IMR-90 (cell line): ENCODE data around the gene ST6GALNAC2. TPM values are rescaled to one million over a fixed set of nuclear protein-coding genes. Genes with fewer than 3 reads are reported as not detected.

Experiments used
- ATAC-seq: fragments of 200-7000 bp; cut with Tn5 transposase; 2 replicates; pipeline ENCODE4 v1.9.1; 2020; ENCODE audit warnings: low read depth, mild to moderate bottlenecking, moderate library complexity
- BruUV-seq: library from RNA; stranded (reverse); fragments of 400-500 nt; replicated peaks from 2 replicates; lab custom pipeline; 2021; lab: Mats Ljungman, UMichigan
- CTCF ChIA-PET: fragments of 300-600 bp; formaldehyde crosslinking; extraction: SDS; loops from one replicate; lab custom pipeline; 2021; ENCODE audit warnings: antibody characterized with exemption; lab: Yijun Ruan, JAX
- POLR2A ChIA-PET: fragments of 300-600 bp; sonication (Branson Sonifier 250); formaldehyde crosslinking; loops from one replicate; lab custom pipeline; 2022; ENCODE audit warnings: antibody characterized with exemption; ENCODE audit not compliant: unreplicated experiment; lab: Charles Lee
- DNase-seq: peaks from one replicate; pipeline ENCODE4 v3.0.0; 2013
- H2AFZ ChIP-seq: replicated peaks from 2 replicates; pipeline ENCODE3; 2013; ENCODE audit warnings: low read length, mild to moderate bottlenecking; ENCODE audit not compliant: poor library complexity
- H2AK5ac ChIP-seq: 2 replicates; pipeline ENCODE4 v1.6.1; 2013; ENCODE audit warnings: low read depth, low read length, inconsistent platforms
- H2AK9ac ChIP-seq: replicated peaks from 2 replicates; pipeline ENCODE3; 2013; ENCODE audit warnings: mild to moderate bottlenecking, low read depth, low read length, moderate library complexity; ENCODE audit not compliant: poor library complexity
- H2BK120ac ChIP-seq: 2 replicates; pipeline ENCODE4 v1.6.1; 2013; ENCODE audit warnings: low read depth, low read length, inconsistent platforms
- H2BK15ac ChIP-seq: 3 replicates; pipeline ENCODE4 v1.6.1; 2013; ENCODE audit warnings: low read depth, low read length, inconsistent platforms
- H2BK20ac ChIP-seq: 2 replicates; pipeline ENCODE4 v1.6.1; 2013; ENCODE audit warnings: low read depth, mild to moderate bottlenecking, inconsistent platforms, low read length, moderate library complexity
- H2BK5ac ChIP-seq: 2 replicates; pipeline ENCODE4 v1.6.1; 2013; ENCODE audit warnings: mild to moderate bottlenecking, low read depth, low read length, inconsistent platforms; ENCODE audit not compliant: poor library complexity, severe bottlenecking
- H3K14ac ChIP-seq: replicated peaks from 2 replicates; pipeline ENCODE4 v1.6.1; 2013; ENCODE audit warnings: low read depth, low read length, inconsistent platforms
- H3K18ac ChIP-seq: 2 replicates; pipeline ENCODE4 v1.6.1; 2013; ENCODE audit warnings: low read depth, low read length, control low read depth
- H3K23ac ChIP-seq: 2 replicates; pipeline ENCODE4 v1.6.1; 2013; ENCODE audit warnings: low read depth, low read length, inconsistent platforms
- H3K27ac ChIP-seq: 2 replicates; pipeline ENCODE4 v1.5.1; 2013; ENCODE audit warnings: mild to moderate bottlenecking, control low read depth, low read length; ENCODE audit not compliant: insufficient read depth
- H3K27me3 ChIP-seq: 2 replicates; pipeline ENCODE4 v1.6.1; 2013; ENCODE audit warnings: low read length; ENCODE audit not compliant: control insufficient read depth, insufficient read depth
- H3K36me3 ChIP-seq: 2 replicates; pipeline ENCODE4 v1.6.1; 2013; ENCODE audit warnings: low read length, mixed read lengths; ENCODE audit not compliant: control insufficient read depth, insufficient read depth
- H3K4ac ChIP-seq: 2 replicates; pipeline ENCODE4 v1.6.1; 2013; ENCODE audit warnings: low read depth, low read length, inconsistent platforms
- H3K4me1 ChIP-seq: 2 replicates; pipeline ENCODE4 v1.6.1; 2013; ENCODE audit warnings: low read length, mixed read lengths; ENCODE audit not compliant: control insufficient read depth, insufficient read depth
- H3K4me2 ChIP-seq: 2 replicates; pipeline ENCODE4 v1.6.1; 2013; ENCODE audit warnings: low read depth, mild to moderate bottlenecking, control low read depth, low read length, moderate library complexity
- H3K4me3 ChIP-seq: 2 replicates; pipeline ENCODE4 v1.5.1; 2013; ENCODE audit warnings: low read depth, mild to moderate bottlenecking, control low read depth, low read length, moderate library complexity; ENCODE audit not compliant: insufficient read depth
- H3K56ac ChIP-seq: 2 replicates; pipeline ENCODE4 v1.6.1; 2013; ENCODE audit warnings: low read length, inconsistent platforms; ENCODE audit not compliant: insufficient read depth; ENCODE audit errors: extremely low read depth
- H3K79me1 ChIP-seq, 2 experiments: 2 replicates each; pipeline ENCODE4 v1.6.1; 2013; ENCODE audit warnings: low read length in 2 of 2, inconsistent platforms in 1 of 2, low read depth in 1 of 2
- H3K9ac ChIP-seq: 2 replicates; pipeline ENCODE4 v1.6.1; 2013; ENCODE audit warnings: low read depth, low read length, control low read depth
- H3K9me1 ChIP-seq: 2 replicates; pipeline ENCODE4 v1.6.1; 2013; ENCODE audit warnings: low read length, inconsistent platforms; ENCODE audit not compliant: insufficient read depth
- H3K9me3 ChIP-seq: 2 replicates; pipeline ENCODE4 v1.6.1; 2013; ENCODE audit warnings: low read length; ENCODE audit not compliant: control insufficient read depth, insufficient read depth
- H4K20me1 ChIP-seq: 2 replicates; pipeline ENCODE4 v1.6.1; 2013; ENCODE audit warnings: low read length, inconsistent platforms; ENCODE audit not compliant: insufficient read depth
- H4K5ac ChIP-seq: 2 replicates; pipeline ENCODE4 v1.6.1; 2013; ENCODE audit warnings: mild to moderate bottlenecking, low read depth, low read length, control low read depth
- H4K8ac ChIP-seq, 2 experiments: 2 replicates each; pipeline ENCODE4 v1.6.1; 2013; ENCODE audit warnings: low read depth in 2 of 2, low read length in 2 of 2, control low read depth in 1 of 2, inconsistent platforms in 1 of 2
- H4K91ac ChIP-seq: 2 replicates; pipeline ENCODE4 v1.6.1; 2013; ENCODE audit warnings: low read depth, low read length, inconsistent platforms; ENCODE audit not compliant: insufficient read depth
- BHLHE40 ChIP-seq: fragments of 150-350 bp; IDR thresholded peaks from 2 replicates; pipeline ENCODE4 v1.6.1; 2016; ENCODE audit warnings: mild to moderate bottlenecking, low read depth, low read length
- CEBPB ChIP-seq: IDR thresholded peaks from 2 replicates; pipeline ENCODE4 v1.6.1; 2012; ENCODE audit warnings: low read depth, low read length, improper control_type of control experiment
- CHD1 ChIP-seq: IDR thresholded peaks from 2 replicates; pipeline ENCODE4 v1.6.1; 2012; ENCODE audit warnings: low read depth, low read length, improper control_type of control experiment
- FOS ChIP-seq: fragments of 150-350 bp; IDR thresholded peaks from 2 replicates; pipeline ENCODE4 v1.6.1; 2016; ENCODE audit warnings: low read depth, low read length
- MAFK ChIP-seq: IDR thresholded peaks from 2 replicates; pipeline ENCODE4 v1.6.1; 2012; ENCODE audit warnings: low read depth, low read length, improper control_type of control experiment
- MAZ ChIP-seq: IDR thresholded peaks from 2 replicates; pipeline ENCODE4 v1.6.1; 2012; ENCODE audit warnings: low read depth, mild to moderate bottlenecking, low read length, improper control_type of control experiment, moderate library complexity, borderline replicate concordance
- MXI1 ChIP-seq: IDR thresholded peaks from 2 replicates; pipeline ENCODE4 v1.6.1; 2012; ENCODE audit warnings: low read depth, mild to moderate bottlenecking, low read length, moderate library complexity, borderline replicate concordance
- POLR2A ChIP-seq: IDR thresholded peaks from 2 replicates; pipeline ENCODE4 v1.6.1; 2012; ENCODE audit warnings: mild to moderate bottlenecking, low read depth, low read length
- RAD21 ChIP-seq: IDR thresholded peaks from 2 replicates; pipeline ENCODE4 v1.6.1; 2012; ENCODE audit warnings: low read length, improper control_type of control experiment
- RCOR1 ChIP-seq: IDR thresholded peaks from 2 replicates; pipeline ENCODE4 v1.6.1; 2012; ENCODE audit warnings: mild to moderate bottlenecking, low read length, improper control_type of control experiment; ENCODE audit not compliant: insufficient replicate concordance
- RFX5 ChIP-seq: IDR thresholded peaks from 2 replicates; pipeline ENCODE4 v1.8.0; 2012; ENCODE audit warnings: low read depth, mild to moderate bottlenecking, low read length, moderate library complexity
- WGBS, 2 experiments: methylation state at CpG; one replicate each; pipeline versions ENCODE4 v1.1.5 to v1.1.7; 2013; ENCODE audit warnings: missing lambda C conversion rate in 2 of 2; ENCODE audit not compliant: insufficient read length in 1 of 2; ENCODE audit errors: extremely low coverage in 2 of 2; 5-methylcytosine and 5-hydroxymethylcytosine counted together
- dilution Hi-C: fragments of 300-500 bp; cut with HindIII; formaldehyde crosslinking; loops from one replicate; pipeline ENCODE4 v1.14.3; 2018; ENCODE audit warnings: low sequenced_read_pairs; ENCODE audit not compliant: unreplicated experiment
- in situ Hi-C: fragments of 300-500 bp; cut with MboI; formaldehyde crosslinking; loops from 3 replicates; pipeline ENCODE4 v1.14.3; 2019; ENCODE audit warnings: low sequenced_read_pairs, inconsistent platforms, mixed read lengths
- intact Hi-C: fragments of 100-400 bp; cut with micrococcal nuclease; formaldehyde crosslinking; loops from 2 replicates; pipeline ENCODE4 v1.10.0; 2022
- polyA plus RNA-seq, 3 experiments: library from polyadenylated mRNA; depleted of rRNA; stranded (reverse); fragments of >200 nt; gene quantifications; 2 replicates each; pipeline ENCODE4 v1.2.3, GENCODE V29; 2012; ENCODE audit warnings: low replicate concordance in 1 of 3
- total RNA-seq: library from RNA; depleted of rRNA; stranded (reverse); fragments of >200 nt; gene quantifications from 2 replicates; pipeline ENCODE4 v1.2.3, GENCODE V29; 2012
- TF ChIP-seq, protein P1 (sequence below): conservative IDR thresholded peaks from 2 replicates; pipeline ENCODE4 v1.5.1; 2012; ENCODE audit warnings: mild to moderate bottlenecking, low read depth, low read length, improper control_type of control experiment
- TF ChIP-seq, protein P2 (sequence below): fragments of 150-350 bp; IDR thresholded peaks from 2 replicates; pipeline ENCODE4 v1.6.1; 2016; ENCODE audit warnings: low read depth, mild to moderate bottlenecking, low read length, moderate library complexity, borderline replicate concordance
- TF ChIP-seq, protein P3 (sequence below): fragments of 150-350 bp; IDR thresholded peaks from 2 replicates; pipeline ENCODE4 v1.6.1; 2017; ENCODE audit warnings: mild to moderate bottlenecking, antibody characterized with exemption, low read length, low read depth

Gene ST6GALNAC2
- total and polyA plus RNA-seq, 2 of the 4 experiments (the other 2 are of a cell fraction), result 0.10 TPM; not detected in 1

DNA sequence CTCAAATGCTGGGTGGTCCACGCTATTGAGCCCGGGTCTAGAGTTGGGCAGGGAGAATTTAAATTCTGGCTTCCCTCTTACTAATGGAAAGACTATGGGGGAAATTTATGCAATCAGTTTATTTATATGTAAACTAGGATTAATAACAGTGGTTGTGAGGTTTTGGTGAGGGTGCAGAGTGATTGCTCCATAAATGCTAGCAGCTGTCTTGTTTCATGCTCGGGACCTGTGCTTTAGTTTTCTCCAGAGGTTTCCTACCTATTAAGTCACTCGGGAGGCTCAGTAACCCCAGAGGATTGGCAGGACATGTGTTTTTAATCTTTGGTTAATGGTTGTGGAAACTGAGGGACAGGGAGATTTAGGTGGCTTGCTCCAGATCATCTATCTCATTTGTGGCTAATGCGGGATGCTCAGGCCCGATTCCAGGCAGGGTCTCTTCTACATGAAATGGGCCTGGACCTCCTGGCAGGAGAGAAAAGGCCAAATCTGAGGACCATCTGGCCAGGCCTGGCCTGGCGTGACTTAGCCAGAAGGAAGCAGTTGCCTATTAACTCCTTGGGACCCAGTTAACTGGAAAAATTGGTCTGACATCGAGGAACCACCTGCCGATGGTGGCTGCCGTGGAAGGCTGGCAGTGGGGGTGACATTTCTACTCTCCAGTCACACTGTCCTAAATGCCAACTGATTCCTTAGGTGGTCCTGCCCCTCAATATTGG is 43.8 kb downstream of the ST6GALNAC2 start:
- Histone ChIP-seq H3K36me3 (no peaks in the 10 kb centered on the region), H3K9me3 (no peaks in the 10 kb centered on the region), H4K5ac (no peak overlapping the region; the same call in 1 of the 2 replicates), H3K9me1 (peaks cover 18% of the 10 kb centered on the region), H3K56ac (no peak overlapping the region), H3K23ac (no peak overlapping the region), H3K27me3 (peaks cover 2% of the 10 kb centered on the region; the same call in 1 of the 2 replicates), H3K27ac (peak overlapping the region; percentile 29; the same call in 1 of the 2 replicates), H3K9ac (no peak overlapping the region), H3K4me1 (peaks cover 19% of the 10 kb centered on the region), H3K14ac (no peak overlapping the region), H2BK15ac (0 out of 3 replicates have a peak overlapping the region, but pooled peaks have one; percentile 43), H2AK5ac (peak overlapping the region; percentile 60; the same call in 1 of the 2 replicates), H3K4me3 (no peak overlapping the region), H3K79me1 (no peaks in the 10 kb centered on the region; a peak in 1 of 4 replicates), H4K91ac (no peak overlapping the region), H2AK9ac (no peak overlapping the region), H2BK120ac (peak overlapping the region; percentile 3; the same call in 1 of the 2 replicates), H2AFZ (no peak overlapping the region), H3K4ac (peak overlapping the region; percentile 28), H3K4me2 (no peak overlapping the region), H4K20me1 (peaks cover 3% of the 10 kb centered on the region; the same call in 1 of the 2 replicates), H2BK20ac (no peak overlapping the region), H3K18ac (no peak overlapping the region; the same call in 1 of the 2 replicates), H4K8ac (peak overlapping the region in 1 of 2 experiments; percentile 72; a peak in 2 of 4 replicates), H2BK5ac (no peak overlapping the region)
- BruUV-seq, result no TSS peak
- intact Hi-C loops, result no loop called here
- ATAC-seq (no peak), DNase-seq (no peak)
- dilution Hi-C loops, result no loop called here
- ChIA-PET CTCF (interaction anchor here (0.9 kb wide), 1 partner anchor 20 kb away, joined by 4 read pairs; no protein-coding TSS in a partner anchor), POLR2A (no interaction called here)
- in situ Hi-C loops, result no loop called here
- 70% methylated on average over 2 of the region's 10 CpGs; no CpG with 5 or more reads in 1 of the 2 experiments for WGBS, 2 experiments
- TF ChIP-seq POLR2A, result no peak
- TF ChIP-seq, protein P1, sequence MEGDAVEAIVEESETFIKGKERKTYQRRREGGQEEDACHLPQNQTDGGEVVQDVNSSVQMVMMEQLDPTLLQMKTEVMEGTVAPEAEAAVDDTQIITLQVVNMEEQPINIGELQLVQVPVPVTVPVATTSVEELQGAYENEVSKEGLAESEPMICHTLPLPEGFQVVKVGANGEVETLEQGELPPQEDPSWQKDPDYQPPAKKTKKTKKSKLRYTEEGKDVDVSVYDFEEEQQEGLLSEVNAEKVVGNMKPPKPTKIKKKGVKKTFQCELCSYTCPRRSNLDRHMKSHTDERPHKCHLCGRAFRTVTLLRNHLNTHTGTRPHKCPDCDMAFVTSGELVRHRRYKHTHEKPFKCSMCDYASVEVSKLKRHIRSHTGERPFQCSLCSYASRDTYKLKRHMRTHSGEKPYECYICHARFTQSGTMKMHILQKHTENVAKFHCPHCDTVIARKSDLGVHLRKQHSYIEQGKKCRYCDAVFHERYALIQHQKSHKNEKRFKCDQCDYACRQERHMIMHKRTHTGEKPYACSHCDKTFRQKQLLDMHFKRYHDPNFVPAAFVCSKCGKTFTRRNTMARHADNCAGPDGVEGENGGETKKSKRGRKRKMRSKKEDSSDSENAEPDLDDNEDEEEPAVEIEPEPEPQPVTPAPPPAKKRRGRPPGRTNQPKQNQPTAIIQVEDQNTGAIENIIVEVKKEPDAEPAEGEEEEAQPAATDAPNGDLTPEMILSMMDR, result no peak
- TF ChIP-seq MXI1, result no peak
- TF ChIP-seq FOS, result no peak
- no peak for TF ChIP-seq RAD21
- no peak for TF ChIP-seq CHD1
- TF ChIP-seq RCOR1, result no peak
- TF ChIP-seq, protein P2, sequence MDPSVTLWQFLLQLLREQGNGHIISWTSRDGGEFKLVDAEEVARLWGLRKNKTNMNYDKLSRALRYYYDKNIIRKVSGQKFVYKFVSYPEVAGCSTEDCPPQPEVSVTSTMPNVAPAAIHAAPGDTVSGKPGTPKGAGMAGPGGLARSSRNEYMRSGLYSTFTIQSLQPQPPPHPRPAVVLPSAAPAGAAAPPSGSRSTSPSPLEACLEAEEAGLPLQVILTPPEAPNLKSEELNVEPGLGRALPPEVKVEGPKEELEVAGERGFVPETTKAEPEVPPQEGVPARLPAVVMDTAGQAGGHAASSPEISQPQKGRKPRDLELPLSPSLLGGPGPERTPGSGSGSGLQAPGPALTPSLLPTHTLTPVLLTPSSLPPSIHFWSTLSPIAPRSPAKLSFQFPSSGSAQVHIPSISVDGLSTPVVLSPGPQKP, result no peak
- TF ChIP-seq MAZ, result no peak
- no peak for TF ChIP-seq RFX5
- TF ChIP-seq, protein P3, sequence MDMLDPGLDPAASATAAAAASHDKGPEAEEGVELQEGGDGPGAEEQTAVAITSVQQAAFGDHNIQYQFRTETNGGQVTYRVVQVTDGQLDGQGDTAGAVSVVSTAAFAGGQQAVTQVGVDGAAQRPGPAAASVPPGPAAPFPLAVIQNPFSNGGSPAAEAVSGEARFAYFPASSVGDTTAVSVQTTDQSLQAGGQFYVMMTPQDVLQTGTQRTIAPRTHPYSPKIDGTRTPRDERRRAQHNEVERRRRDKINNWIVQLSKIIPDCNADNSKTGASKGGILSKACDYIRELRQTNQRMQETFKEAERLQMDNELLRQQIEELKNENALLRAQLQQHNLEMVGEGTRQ, result no peak
- no peak for TF ChIP-seq MAFK
- no peak for TF ChIP-seq BHLHE40
- TF ChIP-seq CEBPB, result no peak
